RWPE2 (cell line): Measurements from ENCODE around the gene C1RL.

Experiments used
- ATAC-seq: fragments of 200-7000 bp; cut with Tn5 transposase; 3 replicates; pipeline ENCODE4 v1.9.1; 2021; ENCODE audit warnings: low read depth
- DNase-seq: peaks from one replicate; pipeline ENCODE4 v3.0.0-alpha.2; 2020; ENCODE audit warnings: low spot score
- H3K27ac ChIP-seq: fragments of 450-650 bp; 2 replicates; pipeline ENCODE4 v1.5.1; 2017; ENCODE audit warnings: mild to moderate bottlenecking; ENCODE audit not compliant: poor library complexity, severe bottlenecking
- H3K27me3 ChIP-seq: fragments of 250-450 bp; sonication (Bioruptor Pico); 2 replicates; pipeline ENCODE4 v1.5.1; 2021; ENCODE audit warnings: mild to moderate bottlenecking, moderate library complexity; ENCODE audit not compliant: insufficient read depth, poor library complexity, severe bottlenecking
- H3K36me3 ChIP-seq: fragments of 250-450 bp; sonication (Bioruptor Pico); 2 replicates; pipeline ENCODE4 v1.5.1; 2020; ENCODE audit warnings: low read depth, mild to moderate bottlenecking, moderate library complexity
- H3K4me1 ChIP-seq: fragments of 250-450 bp; sonication (Bioruptor Pico); 2 replicates; pipeline ENCODE4 v1.5.1; 2021; ENCODE audit warnings: mild to moderate bottlenecking, moderate library complexity; ENCODE audit not compliant: insufficient read depth, poor library complexity, severe bottlenecking
- H3K4me3 ChIP-seq: fragments of 250-450 bp; sonication (Bioruptor Pico); 2 replicates; pipeline ENCODE4 v1.5.1; 2021; ENCODE audit warnings: mild to moderate bottlenecking, moderate library complexity; ENCODE audit not compliant: severe bottlenecking
- H3K9me3 ChIP-seq: fragments of 250-450 bp; sonication (Bioruptor Pico); 2 replicates; pipeline ENCODE4 v1.5.1; 2021; ENCODE audit warnings: mild to moderate bottlenecking, moderate library complexity; ENCODE audit not compliant: severe bottlenecking
- TF ChIP-seq, protein P1 (sequence below): fragments of 450-650 bp; IDR thresholded peaks from one replicate; pipeline ENCODE4 v1.5.1; 2017; ENCODE audit warnings: mild to moderate bottlenecking, moderate library complexity; ENCODE audit not compliant: poor library complexity, severe bottlenecking

Gene C1RL

DNA sequence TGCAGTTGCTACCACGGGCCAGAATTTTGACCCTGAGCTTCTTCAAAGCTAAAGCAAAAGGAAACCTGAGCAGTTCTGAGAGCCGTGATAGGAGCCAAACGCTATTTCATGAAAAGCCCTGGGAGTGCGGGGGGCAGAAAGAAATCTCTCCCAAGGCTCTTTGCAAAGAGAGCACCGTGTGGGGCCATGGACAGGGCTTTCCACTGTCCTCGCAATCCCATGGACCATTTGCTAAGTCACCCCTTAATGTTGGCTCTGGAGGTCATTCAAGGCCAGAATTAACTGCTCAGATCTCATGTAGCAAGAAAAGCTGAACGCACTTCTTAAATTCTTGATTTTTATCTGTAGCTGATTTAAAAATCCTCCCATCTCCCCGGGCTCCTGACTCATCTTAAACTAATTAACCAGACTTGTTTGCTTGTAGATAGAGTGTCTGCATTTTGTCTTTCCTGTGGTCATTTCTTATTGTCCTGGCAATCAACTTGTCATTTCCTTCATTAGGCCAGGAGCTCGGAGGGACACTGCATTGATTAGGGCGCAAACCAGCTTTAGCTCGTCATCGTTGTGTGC lies 46.0 kb upstream of the C1RL start:
- ATAC-seq (no peak), DNase-seq (no peak)
- TF ChIP-seq, protein P1, sequence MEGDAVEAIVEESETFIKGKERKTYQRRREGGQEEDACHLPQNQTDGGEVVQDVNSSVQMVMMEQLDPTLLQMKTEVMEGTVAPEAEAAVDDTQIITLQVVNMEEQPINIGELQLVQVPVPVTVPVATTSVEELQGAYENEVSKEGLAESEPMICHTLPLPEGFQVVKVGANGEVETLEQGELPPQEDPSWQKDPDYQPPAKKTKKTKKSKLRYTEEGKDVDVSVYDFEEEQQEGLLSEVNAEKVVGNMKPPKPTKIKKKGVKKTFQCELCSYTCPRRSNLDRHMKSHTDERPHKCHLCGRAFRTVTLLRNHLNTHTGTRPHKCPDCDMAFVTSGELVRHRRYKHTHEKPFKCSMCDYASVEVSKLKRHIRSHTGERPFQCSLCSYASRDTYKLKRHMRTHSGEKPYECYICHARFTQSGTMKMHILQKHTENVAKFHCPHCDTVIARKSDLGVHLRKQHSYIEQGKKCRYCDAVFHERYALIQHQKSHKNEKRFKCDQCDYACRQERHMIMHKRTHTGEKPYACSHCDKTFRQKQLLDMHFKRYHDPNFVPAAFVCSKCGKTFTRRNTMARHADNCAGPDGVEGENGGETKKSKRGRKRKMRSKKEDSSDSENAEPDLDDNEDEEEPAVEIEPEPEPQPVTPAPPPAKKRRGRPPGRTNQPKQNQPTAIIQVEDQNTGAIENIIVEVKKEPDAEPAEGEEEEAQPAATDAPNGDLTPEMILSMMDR, result no peak
- Histone ChIP-seq H3K4me3 (no peak overlapping the region), H3K4me1 (peaks cover 5% of the 10 kb centered on the region), H3K27ac (no peak overlapping the region), H3K27me3 (no peaks in the 10 kb centered on the region), H3K9me3 (no peaks in the 10 kb centered on the region), H3K36me3 (no peaks in the 10 kb centered on the region)

DNA sequence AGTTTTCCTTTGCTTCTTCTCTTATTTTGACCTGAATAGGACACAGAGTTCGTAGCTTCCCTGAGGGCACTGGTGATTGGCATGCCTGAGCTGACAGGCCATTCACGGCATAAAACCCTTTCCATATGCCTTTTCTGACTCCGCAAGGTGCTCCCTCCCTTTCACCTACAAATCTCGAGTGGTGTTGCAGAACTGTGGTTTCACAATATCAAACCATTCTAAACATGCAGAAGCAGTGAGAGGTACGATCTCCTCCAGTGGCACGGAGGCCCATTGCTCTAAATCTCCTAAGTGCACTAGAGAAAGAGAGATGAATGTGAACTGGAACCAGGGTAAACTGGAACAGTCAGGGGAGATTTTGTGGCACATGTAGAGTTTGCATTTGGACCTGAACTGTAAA lies 45.0 kb upstream of the C1RL start:
- Histone ChIP-seq H3K4me3 (no peak overlapping the region), H3K4me1 (peaks cover 5% of the 10 kb centered on the region), H3K27me3 (no peaks in the 10 kb centered on the region), H3K9me3 (no peaks in the 10 kb centered on the region), H3K36me3 (no peaks in the 10 kb centered on the region), H3K27ac (no peak overlapping the region)
- ATAC-seq (no peak), DNase-seq (no peak)
- TF ChIP-seq, protein P1, result no peak

DNA sequence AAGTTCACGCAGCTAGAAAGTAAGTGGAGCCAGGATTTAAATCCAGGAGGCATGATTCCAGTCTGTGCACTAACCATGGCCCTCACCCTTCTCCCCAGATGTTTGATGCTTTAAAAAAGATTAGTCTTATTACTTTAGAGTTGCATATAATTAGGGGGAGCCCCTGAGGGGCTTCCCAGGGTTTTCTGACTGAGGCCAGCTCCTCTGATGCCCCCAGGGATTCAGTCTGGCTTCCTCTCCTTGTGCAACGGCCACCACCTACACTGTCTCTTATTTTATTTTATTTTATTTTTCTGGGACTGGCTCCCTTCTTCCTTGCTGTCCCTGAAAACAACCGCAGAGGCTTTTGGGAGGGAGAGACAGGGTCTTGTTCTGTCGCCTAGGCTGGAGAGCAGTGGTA lies 43.8 kb upstream of the C1RL start:
- no peak overlapping the region for H3K4me3 ChIP-seq
- H3K36me3 ChIP-seq, result no peaks in the 10 kb centered on the region
- ATAC-seq (no peak), DNase-seq (no peak)
- no peaks in the 10 kb centered on the region for H3K27me3 ChIP-seq
- TF ChIP-seq, protein P1, result no peak
- no peak overlapping the region for H3K27ac ChIP-seq
- H3K9me3 ChIP-seq, result no peaks in the 10 kb centered on the region
- H3K4me1 ChIP-seq, result peaks cover 5% of the 10 kb centered on the region

DNA sequence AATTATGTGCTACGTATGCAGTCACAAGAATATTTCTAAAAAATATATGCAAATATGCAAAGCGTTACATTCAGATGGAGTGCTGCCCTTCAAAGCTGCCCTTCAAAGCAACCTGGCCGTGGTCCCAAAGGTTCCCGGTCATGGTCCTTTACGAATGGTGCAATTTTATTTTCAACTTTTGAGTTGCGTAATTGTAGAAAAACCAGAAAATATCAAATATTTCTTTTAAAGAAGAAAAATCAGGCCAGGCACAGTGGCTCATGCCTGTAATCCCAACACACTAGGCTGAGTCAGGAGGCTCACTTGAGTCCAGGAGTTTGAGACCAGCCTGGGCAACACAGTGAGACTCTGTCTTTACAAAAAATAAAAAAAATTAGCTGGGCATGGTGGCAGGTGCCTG lies 42.5 kb upstream of the C1RL start:
- Histone ChIP-seq H3K9me3 (no peaks in the 10 kb centered on the region), H3K27me3 (no peaks in the 10 kb centered on the region), H3K36me3 (no peaks in the 10 kb centered on the region), H3K27ac (no peak overlapping the region), H3K4me1 (peaks cover 5% of the 10 kb centered on the region), H3K4me3 (no peak overlapping the region)
- DNase-seq (no peak), ATAC-seq (no peak)
- TF ChIP-seq, protein P1, result no peak

DNA sequence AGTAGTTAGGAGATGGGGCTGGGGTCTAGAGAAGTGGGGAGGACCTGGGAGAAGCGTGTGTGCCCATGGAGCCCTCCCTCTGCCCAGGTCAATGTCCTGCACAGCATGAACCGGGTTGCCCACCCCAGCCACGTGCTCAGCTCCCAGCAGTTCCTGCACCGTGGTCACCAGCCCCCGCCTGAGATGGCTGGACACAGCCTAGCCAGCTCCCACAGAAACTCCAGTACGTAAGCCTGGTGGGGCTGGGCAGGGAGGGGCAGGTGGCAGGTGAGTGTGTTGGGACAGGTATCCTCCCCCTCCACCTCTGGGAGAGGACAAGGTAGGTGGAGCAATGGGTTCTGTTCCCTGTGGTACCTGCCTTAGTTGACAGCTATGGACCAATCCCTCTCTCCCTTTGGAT lies 41.8 kb upstream of the C1RL start:
- H3K27me3 ChIP-seq, result no peaks in the 10 kb centered on the region
- H3K9me3 ChIP-seq, result no peaks in the 10 kb centered on the region
- DNase-seq (no peak), ATAC-seq (no peak)
- H3K4me3 ChIP-seq, result no peak overlapping the region
- TF ChIP-seq, protein P1, result no peak
- H3K4me1 ChIP-seq, result peaks cover 3% of the 10 kb centered on the region
- H3K27ac ChIP-seq, result no peak overlapping the region
- H3K36me3 ChIP-seq, result no peaks in the 10 kb centered on the region
